ENCODE data around the gene SPTAN1. TPM values are rescaled to one million over a fixed set of nuclear protein-coding genes. Genes with fewer than 3 reads are reported as not detected.

The SPTAN1 gene
- total and polyA plus RNA-seq, 4 donors: 70.0 to 438 (median 237) TPM

GRCh38 chr9:128634651-128635262 is 82.4 kb downstream of the SPTAN1 start:
- peaks cover 0 to 45% (median 17%) of the 10 kb centered on the region in 4 donors for H3K36me3 ChIP-seq (ENCODE audit: control insufficient read depth in 4 of 4, insufficient read depth in 4 of 4, low read length in 4 of 4)
- 61 to 86% methylated on average over 26 of the region's 26 CpGs for WGBS, 2 donors

DNA sequence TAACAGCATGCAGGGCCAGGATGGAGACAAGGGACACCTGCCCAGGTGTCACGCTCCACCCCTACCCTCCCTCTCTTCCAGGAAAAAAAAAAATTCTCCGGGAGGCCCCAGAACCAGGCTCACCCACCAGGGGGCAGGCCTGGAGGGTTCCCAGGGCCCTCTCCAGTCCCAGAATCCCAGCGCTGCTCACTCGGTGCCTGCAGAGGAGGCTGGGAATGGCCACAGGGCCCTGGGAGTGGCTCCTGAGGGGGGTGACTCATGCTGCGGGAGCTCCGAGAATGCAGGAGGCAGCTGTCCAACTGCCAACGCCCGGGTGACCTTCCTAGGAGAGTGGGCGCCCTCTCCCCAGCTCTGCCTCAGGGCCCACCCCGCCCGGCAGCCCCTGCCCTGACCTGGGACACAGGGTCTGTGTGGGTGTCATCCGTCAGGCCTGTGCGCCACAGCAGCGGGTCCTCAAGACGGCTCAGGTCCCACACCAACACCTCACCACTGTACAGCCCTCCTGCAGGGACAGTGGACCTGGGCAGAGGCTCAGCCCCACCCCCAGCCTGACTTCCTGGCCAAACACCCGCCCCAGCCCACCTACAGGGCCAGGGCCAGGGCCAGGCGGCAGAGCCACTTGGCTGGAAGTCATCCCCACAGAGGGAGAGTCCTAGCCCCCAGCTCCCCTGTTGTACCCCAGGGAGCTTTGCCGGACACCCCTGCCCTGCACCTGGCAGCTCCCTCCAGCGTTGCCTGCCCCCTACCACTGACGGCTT is 83.1 kb downstream of the SPTAN1 start:
- peaks cover 0 to 8% (median 6%) of the 10 kb centered on the region in 5 donors for H3K4me1 ChIP-seq (ENCODE audit: control insufficient read depth in 5 of 5, insufficient read depth in 5 of 5, low read length in 5 of 5)
- no peaks in the 10 kb centered on the region for H3K27me3 ChIP-seq (ENCODE audit: control insufficient read depth in 3 of 3, insufficient read depth in 3 of 3, low read length in 2 of 3)
- peak; percentile 23 for TF ChIP-seq CTCF (IDR thresholded peaks at IDR 0.05; ENCODE audit: control extremely low read depth, extremely low read depth)
- DNase-seq: peak; percentile 62 to 82 (median 75)
- H3K9me3 ChIP-seq (ENCODE audit: control insufficient read depth in 4 of 4, insufficient read depth in 3 of 4, low read length in 3 of 4): no peaks in the 10 kb centered on the region
- H3K4me3 ChIP-seq: no peak overlapping the region
- peaks cover 0 to 41% (median 19%) of the 10 kb centered on the region in 4 donors for H3K36me3 ChIP-seq (ENCODE audit: control insufficient read depth in 4 of 4, insufficient read depth in 4 of 4, low read length in 4 of 4)
- 38 to 75% methylated on average over 19 to 20 of the region's 20 CpGs for WGBS, 2 donors
- H3K9ac ChIP-seq (ENCODE audit: insufficient read depth in 1 of 2, low read length in 2 of 2): no peak overlapping the region
- ATAC-seq (ENCODE audit: insufficient read depth, low FRiP score): peak; percentile 94
- H3K27ac ChIP-seq (ENCODE audit: low read depth in 1 of 2, low read length in 1 of 2): peak overlapping the region; percentile 91 to 97

More at GRCh38 chr9:128634651-128635262, 82.4 kb downstream of the SPTAN1 start:
- Histone ChIP-seq H3K4me3 (no peak overlapping the region), H3K9ac (ENCODE audit: insufficient read depth in 1 of 2, low read length in 2 of 2) (no peak overlapping the region), H3K9me3 (ENCODE audit: control insufficient read depth in 4 of 4, insufficient read depth in 3 of 4, low read length in 3 of 4) (no peaks in the 10 kb centered on the region), H3K27ac (ENCODE audit: low read depth in 1 of 2, low read length in 1 of 2) (peak overlapping the region; percentile 66 to 74), H3K27me3 (ENCODE audit: control insufficient read depth in 3 of 3, insufficient read depth in 3 of 3, low read length in 2 of 3) (no peaks in the 10 kb centered on the region), H3K4me1 (ENCODE audit: control insufficient read depth in 5 of 5, insufficient read depth in 5 of 5, low read length in 5 of 5) (peaks cover 0 to 8% (median 6%) of the 10 kb centered on the region in 5 donors)
- ATAC-seq (ENCODE audit: insufficient read depth, low FRiP score) (no peak), DNase-seq (no peak)
- no peak for TF ChIP-seq CTCF (IDR thresholded peaks at IDR 0.05; ENCODE audit: control extremely low read depth, extremely low read depth)

GRCh38 chr9:128636024-128636390 is 83.6 kb downstream of the SPTAN1 start:
- H3K9me3 ChIP-seq (ENCODE audit: control insufficient read depth in 4 of 4, insufficient read depth in 3 of 4, low read length in 3 of 4): no peaks in the 10 kb centered on the region
- H3K4me3 ChIP-seq: no peak overlapping the region
- H3K4me1 ChIP-seq (ENCODE audit: control insufficient read depth in 5 of 5, insufficient read depth in 5 of 5, low read length in 5 of 5): peaks cover 0 to 8% (median 6%) of the 10 kb centered on the region in 5 donors
- peak; percentile 35 for ATAC-seq (ENCODE audit: insufficient read depth, low FRiP score)
- WGBS, 2 donors: 62 to 83% methylated on average over 16 of the region's 16 CpGs
- no peak for TF ChIP-seq CTCF (IDR thresholded peaks at IDR 0.05; ENCODE audit: control extremely low read depth, extremely low read depth)
- peak overlapping the region; percentile 91 to 97 for H3K27ac ChIP-seq (ENCODE audit: low read depth in 1 of 2, low read length in 1 of 2)
- H3K27me3 ChIP-seq (ENCODE audit: control insufficient read depth in 3 of 3, insufficient read depth in 3 of 3, low read length in 2 of 3): no peaks in the 10 kb centered on the region
- H3K36me3 ChIP-seq (ENCODE audit: control insufficient read depth in 4 of 4, insufficient read depth in 4 of 4, low read length in 4 of 4): peaks cover 0 to 39% (median 21%) of the 10 kb centered on the region in 4 donors
- DNase-seq: peak in 2 of 3 donors; percentile 34 to 60
- no peak overlapping the region for H3K9ac ChIP-seq (ENCODE audit: insufficient read depth in 1 of 2, low read length in 2 of 2)

Data from lung (tissue), 12 donors.